MM.1S (cell line): ENCODE measurements around the gene GRK2.

ENCODE experiments used
- DNase-seq: peaks from one replicate; pipeline ENCODE4 v3.0.0-alpha.2; 2015
- H2AFZ ChIP-seq: fragments of 300-600 bp; sonication (generic); 2 replicates; pipeline ENCODE4 v1.6.0; 2016; ENCODE audit warnings: antibody characterized with exemption, low read length
- H3F3A ChIP-seq: fragments of 300-600 bp; sonication (generic); 2 replicates; pipeline ENCODE4 v1.6.1; 2016; ENCODE audit warnings: mild to moderate bottlenecking, antibody characterized with exemption, low read length, moderate library complexity, mixed read lengths; ENCODE audit not compliant: insufficient read depth
- H3K27ac ChIP-seq: fragments of 300-600 bp; sonication (generic); 2 replicates; pipeline ENCODE4 v1.5.1; 2016; ENCODE audit warnings: mild to moderate bottlenecking, low read length
- H3K27me3 ChIP-seq: fragments of 300-600 bp; sonication (generic); replicated peaks from 2 replicates; pipeline ENCODE4 v1.6.0; 2016; ENCODE audit warnings: low read length; ENCODE audit not compliant: insufficient read depth
- H3K36me3 ChIP-seq: fragments of 300-600 bp; sonication (generic); replicated peaks from 2 replicates; pipeline ENCODE4 v1.6.1; 2016; ENCODE audit warnings: mild to moderate bottlenecking, low read length, mixed read lengths; ENCODE audit not compliant: insufficient read depth
- H3K4me1 ChIP-seq: fragments of 300-600 bp; sonication (generic); 2 replicates; pipeline ENCODE4 v1.6.1; 2016; ENCODE audit warnings: low read length, mixed read lengths
- H3K4me2 ChIP-seq: fragments of 300-600 bp; sonication (generic); 2 replicates; pipeline ENCODE4 v1.6.0; 2016; ENCODE audit warnings: low read depth, low read length
- H3K4me3 ChIP-seq: fragments of 300-600 bp; sonication (generic); 2 replicates; pipeline ENCODE4 v1.5.1; 2016; ENCODE audit warnings: low read length, mixed read lengths
- H3K79me2 ChIP-seq: fragments of 300-600 bp; sonication (generic); 2 replicates; pipeline ENCODE4 v1.6.1; 2016; ENCODE audit warnings: mixed run types, low read length, mixed read lengths
- H3K9ac ChIP-seq: fragments of 300-600 bp; sonication (generic); 2 replicates; pipeline ENCODE4 v1.6.1; 2016; ENCODE audit warnings: low read length, mixed read lengths
- H3K9me2 ChIP-seq: fragments of 300-600 bp; sonication (generic); replicated peaks from 2 replicates; pipeline ENCODE4 v1.6.1; 2016; ENCODE audit warnings: mild to moderate bottlenecking, low read length, mixed read lengths; ENCODE audit not compliant: insufficient read depth
- H3K9me3 ChIP-seq: fragments of 300-600 bp; sonication (generic); replicated peaks from 2 replicates; pipeline ENCODE4 v1.6.1; 2016; ENCODE audit warnings: mild to moderate bottlenecking, low read length, mixed read lengths; ENCODE audit not compliant: insufficient read depth
- H4K20me1 ChIP-seq: fragments of 300-600 bp; sonication (generic); 2 replicates; pipeline ENCODE4 v1.6.1; 2016; ENCODE audit warnings: mild to moderate bottlenecking, low read length, moderate library complexity, mixed read lengths; ENCODE audit not compliant: insufficient read depth
- EZH2 ChIP-seq: fragments of 300-600 bp; sonication (generic); optimal IDR thresholded peaks from 2 replicates; pipeline ENCODE3; 2017; ENCODE audit warnings: low read depth, mild to moderate bottlenecking, antibody characterized with exemption, low read length, mixed read lengths
- EZH2phosphoT487 ChIP-seq: fragments of 300-600 bp; sonication (generic); IDR thresholded peaks from 2 replicates; pipeline ENCODE4 v1.6.1; 2018; ENCODE audit warnings: antibody characterized with exemption, low read length
- TF ChIP-seq, protein P1 (sequence below): fragments of 300-600 bp; sonication (generic); IDR thresholded peaks from 2 replicates; pipeline ENCODE4 v1.5.1; 2016; ENCODE audit warnings: antibody characterized with exemption, low read length, mixed read lengths

The GRK2 gene

DNA sequence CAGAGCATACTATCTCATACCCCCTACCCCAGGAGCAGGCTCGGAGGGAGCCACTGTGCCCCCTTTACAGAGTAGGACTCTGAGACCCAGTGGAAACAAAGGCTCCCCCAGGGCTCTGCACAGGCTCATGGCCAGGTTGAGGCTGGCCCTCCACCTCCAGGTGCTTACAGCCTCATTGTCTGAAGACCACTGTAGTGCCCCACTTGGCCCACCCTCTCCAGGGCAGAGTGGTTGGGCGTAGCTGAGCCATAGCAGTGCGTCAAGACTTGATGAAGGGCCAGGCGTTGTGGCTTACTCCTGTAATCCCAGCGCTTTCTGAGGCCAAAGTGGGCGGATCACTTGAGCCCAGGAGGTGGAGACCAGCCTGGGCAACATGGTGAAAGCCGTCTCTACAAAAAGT is 24.5 kb downstream of the GRK2 start:
- Histone ChIP-seq H3K36me3 (peaks cover 7% of the 10 kb centered on the region; the same call in 1 of the 2 replicates), H3K4me1 (peaks cover 19% of the 10 kb centered on the region), H3K4me2 (no peak overlapping the region), H3F3A (peaks cover 29% of the 10 kb centered on the region), H3K9me3 (no peaks in the 10 kb centered on the region), H3K79me2 (peaks cover 37% of the 10 kb centered on the region), H3K27ac (no peak overlapping the region), H2AFZ (no peak overlapping the region), H3K27me3 (no peaks in the 10 kb centered on the region), H3K9ac (no peak overlapping the region), H3K9me2 (no peaks in the 10 kb centered on the region), H4K20me1 (no peaks in the 10 kb centered on the region), H3K4me3 (no peak overlapping the region)
- no peak for DNase-seq
- TF ChIP-seq, protein P1, sequence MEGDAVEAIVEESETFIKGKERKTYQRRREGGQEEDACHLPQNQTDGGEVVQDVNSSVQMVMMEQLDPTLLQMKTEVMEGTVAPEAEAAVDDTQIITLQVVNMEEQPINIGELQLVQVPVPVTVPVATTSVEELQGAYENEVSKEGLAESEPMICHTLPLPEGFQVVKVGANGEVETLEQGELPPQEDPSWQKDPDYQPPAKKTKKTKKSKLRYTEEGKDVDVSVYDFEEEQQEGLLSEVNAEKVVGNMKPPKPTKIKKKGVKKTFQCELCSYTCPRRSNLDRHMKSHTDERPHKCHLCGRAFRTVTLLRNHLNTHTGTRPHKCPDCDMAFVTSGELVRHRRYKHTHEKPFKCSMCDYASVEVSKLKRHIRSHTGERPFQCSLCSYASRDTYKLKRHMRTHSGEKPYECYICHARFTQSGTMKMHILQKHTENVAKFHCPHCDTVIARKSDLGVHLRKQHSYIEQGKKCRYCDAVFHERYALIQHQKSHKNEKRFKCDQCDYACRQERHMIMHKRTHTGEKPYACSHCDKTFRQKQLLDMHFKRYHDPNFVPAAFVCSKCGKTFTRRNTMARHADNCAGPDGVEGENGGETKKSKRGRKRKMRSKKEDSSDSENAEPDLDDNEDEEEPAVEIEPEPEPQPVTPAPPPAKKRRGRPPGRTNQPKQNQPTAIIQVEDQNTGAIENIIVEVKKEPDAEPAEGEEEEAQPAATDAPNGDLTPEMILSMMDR = no peak
- no peak for TF ChIP-seq EZH2phosphoT487
- no peak for TF ChIP-seq EZH2

DNA sequence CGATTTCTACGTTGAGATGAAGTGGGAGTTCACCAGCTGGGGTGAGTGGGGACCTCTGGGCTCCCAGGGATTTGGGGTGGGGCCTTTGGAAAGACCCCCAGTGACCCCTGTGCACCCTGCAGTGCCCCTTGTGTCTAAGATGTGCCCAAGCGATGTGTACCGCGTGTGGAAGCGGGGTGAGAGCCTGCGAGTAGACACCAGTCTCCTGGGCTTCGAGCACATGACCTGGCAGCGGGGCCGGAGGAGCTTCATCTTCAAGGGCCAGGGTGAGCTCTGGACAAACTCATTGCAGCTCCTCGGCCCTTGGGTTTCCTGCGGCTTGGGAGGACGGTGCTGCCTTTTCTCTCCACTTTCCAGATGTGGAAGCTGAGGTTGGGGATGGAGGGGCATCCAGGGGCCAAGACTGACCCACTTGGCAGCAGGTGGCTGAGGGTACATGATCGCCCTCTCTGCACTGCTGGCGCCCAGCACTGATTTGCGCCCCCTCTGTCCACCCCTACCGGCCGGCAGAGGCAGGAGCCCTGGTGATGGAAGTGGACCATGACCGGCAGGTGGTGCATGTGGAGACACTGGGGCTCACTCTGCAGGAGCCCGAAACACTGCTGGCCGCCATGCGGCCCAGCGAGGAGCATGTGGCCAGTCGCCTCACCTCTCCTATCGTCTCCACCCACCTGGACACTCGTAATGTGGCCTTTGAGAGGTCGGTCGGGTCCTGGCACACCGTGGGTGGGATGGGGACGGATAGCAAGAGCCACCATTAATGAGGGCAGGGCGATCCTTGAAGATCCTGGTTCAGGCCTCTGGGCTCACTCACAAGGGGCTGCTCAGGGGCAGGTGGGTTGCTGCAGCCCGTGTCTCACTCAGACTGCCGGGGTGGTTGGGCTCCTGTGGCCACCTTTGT is 25.5 kb downstream of the GRK2 start:
- H3K27ac ChIP-seq = no peak overlapping the region
- no peak overlapping the region for H3K9ac ChIP-seq

DNA sequence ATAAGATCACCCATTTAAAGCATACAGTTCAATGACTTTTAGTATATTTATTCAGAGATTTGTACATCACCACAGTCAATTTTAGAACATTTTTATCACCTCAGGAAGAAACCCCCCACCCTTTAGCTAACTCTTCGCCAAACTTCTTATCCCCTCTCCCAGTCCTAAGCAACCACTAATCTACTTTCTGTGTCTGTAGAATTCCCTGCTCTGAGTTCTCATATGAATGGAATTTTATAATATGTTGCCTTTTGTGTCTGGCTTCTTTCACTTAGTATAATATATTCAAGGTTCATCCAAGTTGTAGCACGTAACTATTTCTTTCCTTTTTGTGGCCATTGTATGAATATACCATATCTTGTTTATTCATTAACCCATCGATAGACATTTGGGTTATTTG is 26.4 kb downstream of the GRK2 start:
- H3K27ac ChIP-seq = no peak overlapping the region
- TF ChIP-seq, protein P1 = no peak
- TF ChIP-seq EZH2phosphoT487 (no peak), EZH2 (no peak)
- H3K79me2 ChIP-seq = peaks cover 34% of the 10 kb centered on the region
- no peak overlapping the region for H3K4me3 ChIP-seq
- H2AFZ ChIP-seq = no peak overlapping the region
- peaks cover 11% of the 10 kb centered on the region for H3K4me1 ChIP-seq
- no peak for DNase-seq
- H3K9ac ChIP-seq = no peak overlapping the region
- H4K20me1 ChIP-seq = no peaks in the 10 kb centered on the region
- no peaks in the 10 kb centered on the region for H3K27me3 ChIP-seq
- H3K36me3 ChIP-seq = peaks cover 8% of the 10 kb centered on the region; the same call in 1 of the 2 replicates
- no peaks in the 10 kb centered on the region for H3K9me2 ChIP-seq
- H3K9me3 ChIP-seq = no peaks in the 10 kb centered on the region
- H3K4me2 ChIP-seq = no peak overlapping the region
- H3F3A ChIP-seq = peaks cover 11% of the 10 kb centered on the region

More for the DNA sequence above, 25.5 kb downstream of the GRK2 start:
- H3F3A ChIP-seq = peaks cover 20% of the 10 kb centered on the region
- H3K4me3 ChIP-seq = no peak overlapping the region
- no peak for DNase-seq
- H3K36me3 ChIP-seq = peaks cover 11% of the 10 kb centered on the region; the same call in 1 of the 2 replicates
- no peak overlapping the region for H3K4me2 ChIP-seq
- no peak for TF ChIP-seq EZH2phosphoT487
- TF ChIP-seq, protein P1 = no peak
- no peak for TF ChIP-seq EZH2
- peaks cover 37% of the 10 kb centered on the region for H3K79me2 ChIP-seq
- no peaks in the 10 kb centered on the region for H3K9me2 ChIP-seq
- no peaks in the 10 kb centered on the region for H4K20me1 ChIP-seq
- no peak overlapping the region for H2AFZ ChIP-seq
- no peaks in the 10 kb centered on the region for H3K9me3 ChIP-seq
- peaks cover 19% of the 10 kb centered on the region for H3K4me1 ChIP-seq
- no peaks in the 10 kb centered on the region for H3K27me3 ChIP-seq
